ENCODE measurements around the gene TMEM45A.

Gene TMEM45A

DNA sequence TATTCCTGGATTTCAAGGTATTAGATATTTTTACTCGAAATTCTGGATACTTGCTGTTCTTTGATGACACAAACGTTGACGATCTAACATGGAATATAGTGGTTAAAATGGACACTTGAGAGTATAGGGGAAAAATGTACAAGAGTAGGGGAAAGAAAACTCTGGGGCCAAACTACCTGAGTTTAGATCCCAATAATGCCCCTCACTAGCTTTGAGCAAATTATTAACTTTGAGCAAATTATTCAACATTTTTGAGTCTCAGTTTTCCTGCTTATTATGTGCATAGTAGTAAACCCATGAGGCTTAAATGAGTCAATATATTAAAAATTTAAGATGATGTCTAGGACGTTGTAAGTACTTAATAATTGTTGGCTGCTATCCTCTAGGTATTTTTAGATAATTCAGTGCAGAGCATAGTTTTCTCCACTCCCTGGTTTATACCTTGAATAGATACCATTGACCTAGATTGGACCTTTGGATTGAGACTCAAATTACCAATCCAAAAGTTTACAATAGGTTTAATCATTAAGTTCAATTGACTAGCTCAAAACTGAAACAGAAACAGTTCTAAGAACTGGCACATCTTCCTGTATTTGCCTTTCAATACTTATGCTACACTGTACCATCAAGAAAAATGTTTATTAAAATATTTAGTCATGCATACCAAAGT, 121.4 kb downstream of the TMEM45A start:
- no peak for DNase-seq (ENCODE audit: low read depth)

DNA sequence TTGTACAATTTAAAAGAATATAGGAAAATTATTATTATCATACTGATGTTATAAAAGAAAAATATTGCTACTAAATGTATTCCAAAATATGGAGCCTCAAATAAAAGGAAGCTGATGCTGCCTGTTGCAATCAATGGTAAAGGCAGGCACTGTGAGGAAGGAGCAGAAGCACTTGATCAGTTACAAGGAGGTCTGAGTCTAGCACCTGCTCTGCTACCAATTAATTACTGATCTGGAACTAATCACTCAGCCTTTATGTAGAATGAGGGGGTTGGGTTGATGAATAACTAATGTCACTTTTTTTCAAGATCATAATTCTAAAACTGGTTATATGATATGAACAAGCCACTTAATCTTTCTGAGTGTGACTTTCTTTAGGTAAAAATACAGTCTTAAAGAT, 122.5 kb downstream of the TMEM45A start:
- no peak for DNase-seq (ENCODE audit: low read depth)

DNA sequence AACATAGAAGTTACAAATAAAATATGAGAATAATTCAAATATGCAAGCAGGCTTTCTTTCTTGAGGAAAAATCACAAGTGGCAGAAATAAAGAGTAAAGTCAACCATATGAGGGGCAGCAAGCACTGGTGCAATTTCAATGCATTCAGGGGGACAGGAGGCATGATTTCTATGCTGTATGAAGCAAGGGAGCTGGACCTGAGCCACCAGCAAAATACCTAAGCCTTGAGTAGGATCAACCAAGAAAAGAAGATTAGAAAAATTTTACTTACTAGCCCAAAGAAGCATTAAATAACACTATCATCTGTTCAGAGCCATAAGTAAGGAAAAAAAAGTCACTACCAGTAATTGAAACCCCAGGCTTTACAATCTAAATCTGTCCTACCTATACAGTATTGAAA, 123.3 kb downstream of the TMEM45A start:
- DNase-seq (ENCODE audit: low read depth), result no peak

DNA sequence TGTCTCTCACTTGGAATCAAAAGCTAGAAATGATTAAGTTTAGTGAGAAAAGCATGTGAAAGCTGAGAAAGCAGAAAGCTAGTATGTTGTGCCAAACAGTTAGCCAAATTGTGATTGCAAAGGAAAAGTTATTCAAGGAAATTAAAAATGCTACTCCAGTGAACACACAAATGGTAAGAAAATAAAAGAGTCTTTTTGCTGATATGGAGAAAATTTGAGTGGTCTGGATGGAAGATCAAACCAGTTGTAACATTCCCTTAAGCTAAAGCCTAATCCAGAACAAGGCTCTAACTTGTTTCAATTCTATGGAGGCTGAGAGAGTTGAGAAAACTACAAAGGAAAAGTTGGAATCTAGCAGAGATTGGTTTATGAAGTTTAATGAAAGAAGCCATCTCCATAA, 128.8 kb downstream of the TMEM45A start:
- DNase-seq (ENCODE audit: low read depth), result no peak

All from stimulated activated CD8-positive, alpha-beta memory T cell treated with anti-CD3 and anti-CD28 coated beads, Interleukin-7, amount 100 ng/mL, for 24 hours (primary cell).